Mucosa of descending colon (tissue), 3 donors: ENCODE results near the gene FHAD1. TPM values are rescaled to one million over a fixed set of nuclear protein-coding genes. Genes with fewer than 3 reads are reported as not detected.

ENCODE experiments used
- ATAC-seq: fragments of 200-7000 bp; cut with Tn5 transposase; one replicate; pipeline ENCODE4 v1.9.1; 2020; ENCODE audit warnings: mild to moderate bottlenecking, moderate library complexity
- DNase-seq, 3 donors: peaks; one replicate each; pipeline ENCODE4 v3.0.0-alpha.2; 2020
- H3K36me3 ChIP-seq: fragments of 200-600 bp; one replicate; pipeline ENCODE4 v1.8.0; 2021; ENCODE audit warnings: low read depth, mild to moderate bottlenecking
- H3K4me1 ChIP-seq: fragments of 200-600 bp; one replicate; pipeline ENCODE4 v1.8.0; 2021; ENCODE audit warnings: low read depth, mild to moderate bottlenecking
- H3K4me3 ChIP-seq: fragments of 200-600 bp; one replicate; pipeline ENCODE4 v1.8.0; 2021; ENCODE audit warnings: mild to moderate bottlenecking
- H3K9me3 ChIP-seq: fragments of 200-600 bp; one replicate; pipeline ENCODE4 v1.8.0; 2021; ENCODE audit warnings: mild to moderate bottlenecking
- intact Hi-C, 2 donors: fragments of 100-400 bp; cut with DNase I in 1 of 2; cut with micrococcal nuclease in 1 of 2; formaldehyde crosslinking; loops; one replicate each; pipeline versions ENCODE4 v1.11.0 to v1.11.1; 2022; cut with DNase I, micrococcal nuclease
- total RNA-seq, 3 donors: library from RNA; stranded (reverse); fragmentation: NEBNext Ultra II Directional in 2 of 3; extraction: Animal tissue kit (Norgen Biotek cat#: 25700) in 2 of 3; gene quantifications; one replicate each; pipeline versions ENCODE4 v1.2.1 to v1.2.4, GENCODE V29; 2021 to 2023
- TF ChIP-seq, protein P1 (sequence below): fragments of 200-600 bp; IDR thresholded peaks from one replicate; pipeline ENCODE4 v1.8.0; 2022; ENCODE audit warnings: antibody characterized with exemption, mild to moderate bottlenecking
- donor health status: DM: no; HTN: no; CAD: no; lungs with moderate emphysema.
- donor health status: DM: no; HTN: no; CAD: no.
- donor health status: DM: no; HTN: yes; CAD: no.

Gene FHAD1
- total RNA-seq, 3 donors from 2014 or later = 0.89 to 1.9 (median 0.99) TPM

DNA sequence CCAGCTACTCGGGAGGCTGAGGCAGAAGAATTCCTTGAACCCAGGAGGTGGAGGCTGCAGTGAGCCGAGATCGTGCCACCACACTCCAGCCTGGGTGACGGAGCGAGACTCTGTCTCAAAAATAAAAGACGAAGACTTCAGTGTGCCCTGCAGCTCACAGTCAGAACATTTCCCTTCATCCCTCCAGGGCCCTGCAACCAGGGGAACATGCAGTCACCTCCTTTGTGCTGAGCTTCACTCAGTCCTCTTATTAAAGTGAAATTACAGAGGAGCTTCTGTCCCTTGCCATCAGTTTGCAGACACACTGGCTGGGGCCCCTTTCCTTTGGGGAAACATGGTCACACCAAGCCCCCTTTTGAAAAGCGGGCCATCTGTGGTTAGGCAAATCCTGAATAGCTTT lies 24.2 kb downstream of the FHAD1 start:
- intact Hi-C loops = loop anchor here (5.0 kb wide), 1 partner anchor 119 kb away; the partner anchor contains the start of gene TMEM51 (in 2 of the 2)
- H3K9me3 ChIP-seq = no peaks in the 10 kb centered on the region

DNA sequence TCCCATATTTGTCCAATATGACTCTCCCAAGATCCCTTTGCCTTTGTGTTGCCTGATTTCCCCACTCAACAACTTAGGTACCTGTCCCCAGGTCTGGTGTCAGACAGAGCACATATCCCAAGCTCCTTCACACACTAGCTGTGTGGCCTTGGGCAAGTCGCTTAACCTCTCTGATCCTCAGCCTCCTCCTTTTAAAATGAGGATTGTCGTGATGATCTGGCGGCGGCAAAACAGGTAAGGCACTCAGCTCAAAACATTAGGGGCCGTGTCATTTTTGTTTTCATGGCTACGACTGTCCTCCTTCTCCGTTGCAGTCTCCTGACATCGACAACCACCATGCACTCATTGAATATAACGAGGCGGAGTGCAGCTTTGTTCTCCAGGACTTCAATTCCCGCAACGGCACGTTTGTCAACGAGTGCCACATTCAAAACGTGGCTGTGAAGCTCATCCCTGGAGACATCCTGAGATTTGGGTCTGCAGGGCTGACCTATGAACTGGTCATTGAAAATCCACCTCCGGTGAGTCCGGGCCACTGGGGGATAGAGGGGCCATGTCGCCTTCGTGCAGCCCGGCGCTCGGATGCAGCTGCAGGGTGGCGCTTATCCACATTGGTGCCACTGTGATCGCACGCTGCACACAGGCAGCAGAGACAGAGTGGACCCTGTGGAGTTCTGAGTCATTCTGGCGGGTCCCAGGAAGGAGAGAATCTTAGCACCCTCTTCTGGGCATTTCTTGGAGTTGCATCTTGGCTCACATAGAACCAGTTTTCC lies 25.2 kb downstream of the FHAD1 start:
- Histone ChIP-seq H3K4me1 (peaks cover 9% of the 10 kb centered on the region), H3K4me3 (no peak overlapping the region), H3K36me3 (no peaks in the 10 kb centered on the region), H3K9me3 (no peaks in the 10 kb centered on the region)
- DNase-seq = peak; percentile 63 to 82 (median 67)
- ATAC-seq = peak; percentile 97
- intact Hi-C loops = loop anchor here (5.0 kb wide), 1 partner anchor 120 kb away; the partner anchor contains the start of gene TMEM51 (in 2 of the 2)
- TF ChIP-seq, protein P1, sequence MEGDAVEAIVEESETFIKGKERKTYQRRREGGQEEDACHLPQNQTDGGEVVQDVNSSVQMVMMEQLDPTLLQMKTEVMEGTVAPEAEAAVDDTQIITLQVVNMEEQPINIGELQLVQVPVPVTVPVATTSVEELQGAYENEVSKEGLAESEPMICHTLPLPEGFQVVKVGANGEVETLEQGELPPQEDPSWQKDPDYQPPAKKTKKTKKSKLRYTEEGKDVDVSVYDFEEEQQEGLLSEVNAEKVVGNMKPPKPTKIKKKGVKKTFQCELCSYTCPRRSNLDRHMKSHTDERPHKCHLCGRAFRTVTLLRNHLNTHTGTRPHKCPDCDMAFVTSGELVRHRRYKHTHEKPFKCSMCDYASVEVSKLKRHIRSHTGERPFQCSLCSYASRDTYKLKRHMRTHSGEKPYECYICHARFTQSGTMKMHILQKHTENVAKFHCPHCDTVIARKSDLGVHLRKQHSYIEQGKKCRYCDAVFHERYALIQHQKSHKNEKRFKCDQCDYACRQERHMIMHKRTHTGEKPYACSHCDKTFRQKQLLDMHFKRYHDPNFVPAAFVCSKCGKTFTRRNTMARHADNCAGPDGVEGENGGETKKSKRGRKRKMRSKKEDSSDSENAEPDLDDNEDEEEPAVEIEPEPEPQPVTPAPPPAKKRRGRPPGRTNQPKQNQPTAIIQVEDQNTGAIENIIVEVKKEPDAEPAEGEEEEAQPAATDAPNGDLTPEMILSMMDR = peak; percentile 60

More for the DNA sequence above, 24.2 kb downstream of the FHAD1 start:
- H3K36me3 ChIP-seq = no peaks in the 10 kb centered on the region
- TF ChIP-seq, protein P1 = no peak
- H3K4me1 ChIP-seq = peaks cover 3% of the 10 kb centered on the region
- DNase-seq (no peak), ATAC-seq (no peak)
- no peak overlapping the region for H3K4me3 ChIP-seq

DNA sequence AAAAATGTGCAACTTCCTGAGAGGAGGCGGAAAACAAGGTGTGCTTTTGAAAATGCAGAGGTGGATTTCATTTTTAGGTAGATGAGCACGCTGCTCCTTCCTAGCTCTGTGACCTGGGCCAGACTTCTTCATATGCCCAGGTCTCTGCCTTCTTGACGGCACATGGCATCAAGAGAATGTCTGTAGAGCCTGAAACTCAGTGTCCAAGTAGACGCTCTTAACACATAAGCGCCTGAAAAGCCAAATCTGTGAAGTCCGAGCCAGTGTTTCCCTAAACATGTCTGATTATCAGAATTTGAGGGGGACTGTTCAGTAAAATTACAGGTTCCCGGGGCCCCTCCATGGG lies 25.7 kb downstream of the FHAD1 start:
- H3K4me1 ChIP-seq = peaks cover 9% of the 10 kb centered on the region
- ATAC-seq = no peak

DNA sequence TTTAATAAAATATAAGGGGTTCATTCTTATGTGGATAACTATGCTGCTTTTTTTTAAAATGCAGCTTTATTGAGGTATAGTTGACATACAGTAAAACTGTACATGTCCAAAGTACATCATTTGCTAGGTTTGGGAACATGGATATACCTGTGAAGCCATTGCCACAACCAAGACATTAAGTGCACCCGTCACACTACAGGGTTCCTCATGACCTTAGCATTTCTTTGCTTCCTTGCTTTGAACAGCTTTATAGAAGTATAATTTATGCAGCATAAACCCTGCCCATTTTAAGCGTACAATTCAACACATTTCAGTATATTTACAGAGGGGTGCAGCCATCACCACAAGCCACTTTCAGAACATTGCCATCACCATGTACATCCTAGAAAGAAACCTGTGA lies 26.3 kb downstream of the FHAD1 start:
- Histone ChIP-seq H3K36me3 (no peaks in the 10 kb centered on the region), H3K9me3 (no peaks in the 10 kb centered on the region), H3K4me1 (peaks cover 9% of the 10 kb centered on the region), H3K4me3 (no peak overlapping the region)
- ATAC-seq (no peak), DNase-seq (peak in 1 of 3 donors; percentile 49)
- TF ChIP-seq, protein P1 = no peak
- intact Hi-C loops = loop anchor here (5.0 kb wide), 1 partner anchor 121 kb away; the partner anchor contains the start of gene TMEM51 (in 2 of the 2)

More for the DNA sequence above, 25.7 kb downstream of the FHAD1 start:
- no peaks in the 10 kb centered on the region for H3K9me3 ChIP-seq
- TF ChIP-seq, protein P1 = no peak
- H3K4me3 ChIP-seq = no peak overlapping the region
- intact Hi-C loops = loop anchor here (5.0 kb wide), 1 partner anchor 120 kb away; the partner anchor contains the start of gene TMEM51 (in 2 of the 2)
- no peak for DNase-seq
- no peaks in the 10 kb centered on the region for H3K36me3 ChIP-seq

DNA sequence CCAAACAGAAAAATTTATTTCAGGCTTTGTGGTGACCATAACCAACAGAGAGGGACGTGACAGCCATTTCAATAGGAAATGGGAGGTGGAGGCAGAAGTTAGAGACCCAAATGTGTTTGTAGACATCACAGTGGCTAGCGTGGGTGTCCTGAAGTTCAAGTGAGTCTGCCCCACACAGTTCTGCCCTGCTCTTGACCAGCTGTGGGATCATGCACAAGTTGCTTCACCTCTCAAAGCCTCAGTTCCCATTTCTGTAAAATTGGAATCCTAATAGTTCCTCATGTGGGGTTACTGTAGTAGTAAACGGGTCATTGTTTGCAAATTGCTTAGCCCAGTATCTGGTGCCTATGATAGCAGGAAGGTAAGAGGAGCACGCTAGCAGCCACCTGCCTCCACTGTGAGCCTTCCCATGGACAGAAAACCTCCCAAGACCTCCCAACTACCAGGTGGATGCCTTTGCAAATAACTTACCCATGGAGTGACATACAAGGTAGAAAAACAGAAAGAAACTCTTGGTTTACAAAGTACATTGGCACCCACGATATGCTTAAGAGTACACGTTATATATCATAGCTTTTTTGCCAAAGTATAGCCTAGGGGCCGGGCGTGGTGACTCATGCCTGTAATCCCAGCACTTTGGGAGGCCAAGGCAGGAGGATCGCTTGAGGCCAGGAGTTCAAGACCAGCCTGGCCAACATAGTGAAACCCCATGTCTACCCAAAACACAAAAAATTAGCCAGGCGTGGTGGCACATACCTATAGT lies 29.1 kb downstream of the FHAD1 start:
- ATAC-seq (no peak), DNase-seq (no peak)
- H3K36me3 ChIP-seq = no peaks in the 10 kb centered on the region
- H3K4me3 ChIP-seq = no peak overlapping the region
- no peaks in the 10 kb centered on the region for H3K9me3 ChIP-seq
- TF ChIP-seq, protein P1 = no peak
- peaks cover 9% of the 10 kb centered on the region for H3K4me1 ChIP-seq
- intact Hi-C loops = no loop called here
